ENCODE measurements around the gene SAMD4B. TPM values are rescaled to one million over a fixed set of nuclear protein-coding genes. Genes with fewer than 3 reads are reported as not detected.

The SAMD4B gene
- total RNA-seq, 1 experiment from 2014 or later, result 163 TPM

DNA sequence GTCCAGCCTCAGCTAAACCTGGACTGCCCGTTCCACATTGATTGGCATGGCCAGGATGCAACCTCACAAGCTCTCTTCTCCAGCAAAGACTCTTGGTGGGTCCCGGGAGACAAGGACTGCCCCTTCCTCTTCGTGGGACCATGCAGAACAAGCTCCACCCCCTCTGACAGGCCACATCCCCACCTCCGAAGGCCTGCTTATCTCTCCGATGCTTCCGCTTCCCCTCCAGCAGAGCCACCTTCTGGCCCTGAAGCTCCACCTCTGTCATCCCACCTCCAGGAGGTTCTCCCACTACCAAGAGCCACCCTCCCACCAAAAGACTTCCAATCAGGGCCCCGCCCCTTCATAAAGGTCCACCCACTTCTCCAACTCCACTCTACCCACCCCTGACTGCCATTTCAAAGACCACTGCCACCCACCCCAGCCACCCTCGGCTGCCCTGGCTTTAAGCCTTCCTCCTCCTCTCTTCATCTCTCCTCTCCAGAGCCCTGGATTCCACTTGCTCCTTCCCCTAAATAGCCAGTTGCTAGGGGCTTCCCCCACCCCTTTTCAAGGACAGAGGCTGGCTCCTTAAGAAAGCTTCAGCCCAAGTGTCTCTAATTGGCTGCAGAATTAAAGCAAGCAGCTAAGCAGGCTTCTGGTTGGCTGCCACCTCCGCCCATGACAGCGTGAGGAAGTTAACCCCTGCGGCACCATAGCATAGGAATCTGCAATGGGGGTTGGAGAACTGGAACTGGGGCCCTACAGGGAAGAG lies 31.5 kb upstream of the SAMD4B start:
- POLR2A ChIA-PET (ENCODE audit: unreplicated experiment), result no interaction called here
- H3K4me3 ChIP-seq, result no peak overlapping the region
- TF ChIP-seq EZH2 (IDR thresholded peaks at IDR 0.05; ENCODE audit: low read depth) (no peak), CTCF (conservative IDR thresholded peaks at IDR 0.05) (no peak)
- CTCF ChIA-PET, result no interaction called here
- H3K4me2 ChIP-seq, result no peak overlapping the region
- H3K79me2 ChIP-seq (ENCODE audit: low read depth), result no peaks in the 10 kb centered on the region
- no peak for DNase-seq
- H3F3A ChIP-seq (ENCODE audit: insufficient read depth, low read depth), result peaks cover 12% of the 10 kb centered on the region; the same call in 1 of the 2 replicates
- intact Hi-C loops (cut with micrococcal nuclease; ENCODE audit: unreplicated experiment), result no loop called here
- no peak overlapping the region for H2AFZ ChIP-seq
- no TSS peak for BruUV-seq (replicated peaks)
- H3K27ac ChIP-seq, result no peak overlapping the region
- no peaks in the 10 kb centered on the region for H3K4me1 ChIP-seq (replicated peaks; ENCODE audit: insufficient read depth)
- no peaks in the 10 kb centered on the region for H3K36me3 ChIP-seq (ENCODE audit: low read depth)
- H4K20me1 ChIP-seq (ENCODE audit: insufficient read depth), result no peaks in the 10 kb centered on the region
- H3K9me3 ChIP-seq (ENCODE audit: insufficient read depth, low read depth), result no peaks in the 10 kb centered on the region
- H3K9me2 ChIP-seq (ENCODE audit: insufficient read depth), result no peaks in the 10 kb centered on the region
- no peaks in the 10 kb centered on the region for H3K27me3 ChIP-seq (ENCODE audit: insufficient read depth, low read depth)

- H3K4me3 ChIP-seq, result no peak overlapping the region
- no peaks in the 10 kb centered on the region for H3K36me3 ChIP-seq (ENCODE audit: low read depth)
- intact Hi-C loops (cut with micrococcal nuclease; ENCODE audit: unreplicated experiment), result no loop called here
- ChIA-PET POLR2A (ENCODE audit: unreplicated experiment) (no interaction called here), CTCF (no interaction called here)
- H3K27me3 ChIP-seq (ENCODE audit: insufficient read depth, low read depth), result no peaks in the 10 kb centered on the region
- no peak overlapping the region for H3K4me2 ChIP-seq
- H3K4me1 ChIP-seq (replicated peaks; ENCODE audit: insufficient read depth), result peaks cover 3% of the 10 kb centered on the region
- DNase-seq, result no peak
- H3F3A ChIP-seq (ENCODE audit: insufficient read depth, low read depth), result no peaks in the 10 kb centered on the region; the same call in 1 of the 2 replicates
- no peak overlapping the region for H2AFZ ChIP-seq
- no peaks in the 10 kb centered on the region for H3K9me2 ChIP-seq (ENCODE audit: insufficient read depth)
- H3K9me3 ChIP-seq (ENCODE audit: insufficient read depth, low read depth), result no peaks in the 10 kb centered on the region
- H3K27ac ChIP-seq, result no peak overlapping the region
- 0 out of 2 replicates have a peak, but pooled peaks cover 2% of the 10 kb centered on the region for H3K79me2 ChIP-seq (ENCODE audit: low read depth)
- TF ChIP-seq EZH2 (IDR thresholded peaks at IDR 0.05; ENCODE audit: low read depth) (no peak), CTCF (conservative IDR thresholded peaks at IDR 0.05) (no peak)
- no TSS peak for BruUV-seq (replicated peaks)
- no peaks in the 10 kb centered on the region for H4K20me1 ChIP-seq (ENCODE audit: insufficient read depth)
These were observed 28.0 kb upstream of the SAMD4B start for GRCh38 chr19:39314016-39314728.

DNA sequence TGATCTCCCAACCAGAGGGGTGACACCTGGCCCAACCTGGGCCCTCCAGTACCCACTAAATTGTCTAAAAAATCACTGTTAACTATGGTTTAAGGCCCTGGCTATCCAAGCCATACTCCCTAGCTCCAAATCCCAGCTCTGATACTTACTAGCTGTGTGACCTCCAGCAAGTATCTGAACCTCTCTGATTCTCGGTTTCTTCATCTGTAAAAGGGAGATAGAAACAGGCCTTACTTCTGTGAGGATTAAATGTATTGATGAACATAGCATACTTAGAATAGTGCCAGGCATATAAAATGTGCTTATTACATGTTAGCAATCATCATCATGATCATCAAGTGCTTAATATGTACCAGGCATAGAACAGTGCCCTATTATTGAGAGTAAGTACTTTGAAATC lies 26.3 kb upstream of the SAMD4B start:
- Histone ChIP-seq H3K9me3 (ENCODE audit: insufficient read depth, low read depth) (no peaks in the 10 kb centered on the region), H4K20me1 (ENCODE audit: insufficient read depth) (no peaks in the 10 kb centered on the region), H3K4me1 (replicated peaks; ENCODE audit: insufficient read depth) (peaks cover 11% of the 10 kb centered on the region), H3K4me3 (no peak overlapping the region), H3K9me2 (ENCODE audit: insufficient read depth) (no peaks in the 10 kb centered on the region), H3K36me3 (ENCODE audit: low read depth) (no peaks in the 10 kb centered on the region), H3K4me2 (no peak overlapping the region), H3K27ac (no peak overlapping the region), H3K79me2 (ENCODE audit: low read depth) (0 out of 2 replicates have a peak, but pooled peaks cover 7% of the 10 kb centered on the region), H3K27me3 (ENCODE audit: insufficient read depth, low read depth) (no peaks in the 10 kb centered on the region), H2AFZ (no peak overlapping the region), H3F3A (ENCODE audit: insufficient read depth, low read depth) (no peaks in the 10 kb centered on the region)
- intact Hi-C loops (cut with micrococcal nuclease; ENCODE audit: unreplicated experiment), result no loop called here
- CTCF ChIA-PET, result no interaction called here
- POLR2A ChIA-PET (ENCODE audit: unreplicated experiment), result no interaction called here
- no TSS peak for BruUV-seq (replicated peaks)
- no peak for TF ChIP-seq CTCF (conservative IDR thresholded peaks at IDR 0.05)
- no peak for TF ChIP-seq EZH2 (IDR thresholded peaks at IDR 0.05; ENCODE audit: low read depth)
- no peak for DNase-seq
